Thymus (tissue), 11 donors: ENCODE measurements around the gene DCP1A. TPM values are rescaled to one million over a fixed set of nuclear protein-coding genes. Genes with fewer than 3 reads are reported as not detected.
A peak's percentile ranks its signal among the peaks of the same experiment; 100 is the strongest.
"Not testable (repeated sequence)": the region's sequence is repeated elsewhere in the genome, so short reads cannot be mapped to it uniquely, and the experiment has no call there.

Experiments used
- DNase-seq, 9 donors: peaks; one replicate each; pipeline ENCODE4 v3.0.0-alpha.2; 2013; ENCODE audit warnings: low spot score in 9 of 9, low read depth in 6 of 9, missing footprints in 1 of 9
- H3K27ac ChIP-seq, 2 donors: one replicate each; pipeline ENCODE4 v1.5.1; 2013; ENCODE audit warnings: control low read depth in 1 of 2, low read depth in 1 of 2, low read length in 1 of 2, mild to moderate bottlenecking in 1 of 2, moderate library complexity in 1 of 2
- H3K27me3 ChIP-seq, 2 donors: one replicate each; pipeline ENCODE4 v1.5.1; 2013; ENCODE audit warnings: low read length in 1 of 2; ENCODE audit not compliant: control insufficient read depth in 2 of 2, insufficient read depth in 1 of 2
- H3K36me3 ChIP-seq, 2 donors: one replicate each; pipeline ENCODE4 v1.5.1; 2013; ENCODE audit warnings: low read length in 1 of 2, mild to moderate bottlenecking in 1 of 2, moderate library complexity in 1 of 2; ENCODE audit not compliant: control insufficient read depth in 2 of 2, insufficient read depth in 2 of 2
- H3K4me1 ChIP-seq, 2 donors: one replicate each; pipeline ENCODE4 v1.5.1; 2013; ENCODE audit warnings: low read length in 2 of 2; ENCODE audit not compliant: control insufficient read depth in 2 of 2, insufficient read depth in 2 of 2
- H3K4me3 ChIP-seq, 2 donors: one replicate each; pipeline ENCODE4 v1.5.1; 2013; ENCODE audit warnings: low read length in 2 of 2, control low read depth in 1 of 2, mild to moderate bottlenecking in 1 of 2
- H3K9me3 ChIP-seq, 2 donors: one replicate each; pipeline ENCODE4 v1.5.1; 2013; ENCODE audit warnings: low read length in 1 of 2, mild to moderate bottlenecking in 1 of 2; ENCODE audit not compliant: control insufficient read depth in 2 of 2, insufficient read depth in 1 of 2
- WGBS: extraction: QIAGEN DNeasy Blood & Tissue Kit; methylation state at CpG from one replicate; pipeline ENCODE4 v1.1.7; 2013; 5-methylcytosine and 5-hydroxymethylcytosine counted together
- polyA plus RNA-seq: library from polyadenylated mRNA; stranded (reverse); fragments of 200-250 nt; gene quantifications from one replicate; pipeline ENCODE4 v1.2.3, GENCODE V29; 2013
- total RNA-seq: library from RNA; stranded (reverse); fragments of 120-200 nt; gene quantifications from one replicate; pipeline ENCODE4 v1.2.4, GENCODE V29; 2013
- donor health status: healthy.

The DCP1A gene
- total and polyA plus RNA-seq, 2 donors, result 8.9 to 12.3 TPM

DNA sequence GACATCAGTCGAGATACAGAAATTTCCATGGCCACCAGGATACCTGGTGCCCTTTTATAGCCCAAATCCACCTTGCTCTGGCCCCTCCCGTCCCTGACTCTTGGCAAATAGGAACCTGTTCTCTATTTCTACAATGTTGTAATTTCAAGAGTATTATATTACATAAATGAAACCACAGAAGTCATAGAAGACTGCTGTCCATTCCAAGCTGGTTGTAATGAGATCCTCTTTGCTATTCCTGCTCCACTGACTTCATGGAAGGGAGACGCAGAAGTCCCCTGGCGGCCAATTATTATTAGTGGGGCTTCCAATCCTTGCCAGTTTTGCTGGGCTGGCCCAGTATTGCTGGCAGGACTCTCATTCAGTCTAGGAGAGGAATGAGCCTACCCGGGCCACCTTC lies 26.6 kb downstream of the DCP1A start:
- H3K4me1 ChIP-seq, result no peaks in the 10 kb centered on the region
- no peak for DNase-seq
- no peaks in the 10 kb centered on the region for H3K9me3 ChIP-seq
- H3K27ac ChIP-seq, result no peak overlapping the region
- H3K36me3 ChIP-seq, result peaks cover 7 to 23% of the 10 kb centered on the region in 2 donors
- H3K4me3 ChIP-seq, result no peak overlapping the region
- WGBS, result 94% methylated on average over 5 of the region's 5 CpGs
- H3K27me3 ChIP-seq, result no peaks in the 10 kb centered on the region

DNA sequence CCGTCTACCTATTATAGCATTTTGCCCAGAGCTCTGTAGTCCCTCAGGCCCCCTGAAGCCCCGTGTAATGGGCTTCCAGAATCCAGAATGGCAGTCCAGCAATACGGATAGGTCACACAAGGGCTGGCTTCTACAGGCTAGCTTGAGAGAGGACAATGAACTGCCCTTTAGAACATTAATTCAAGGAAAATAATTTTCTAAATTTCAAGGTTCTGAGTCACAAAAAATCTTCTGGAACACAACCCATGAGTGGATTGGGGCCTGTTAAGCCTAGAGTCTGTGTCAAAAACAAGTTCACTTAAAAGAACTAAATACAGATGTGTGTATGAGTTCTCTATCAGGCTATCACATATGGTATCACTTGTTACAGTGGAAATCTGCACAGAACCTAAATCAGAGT lies 28.8 kb downstream of the DCP1A start:
- Histone ChIP-seq H3K27ac (no peak overlapping the region), H3K9me3 (no peaks in the 10 kb centered on the region), H3K4me3 (no peak overlapping the region), H3K27me3 (no peaks in the 10 kb centered on the region), H3K36me3 (peaks cover 7 to 23% of the 10 kb centered on the region in 2 donors), H3K4me1 (no peaks in the 10 kb centered on the region)
- DNase-seq, result no peak
- 95% methylated on average over 3 of the region's 3 CpGs for WGBS

DNA sequence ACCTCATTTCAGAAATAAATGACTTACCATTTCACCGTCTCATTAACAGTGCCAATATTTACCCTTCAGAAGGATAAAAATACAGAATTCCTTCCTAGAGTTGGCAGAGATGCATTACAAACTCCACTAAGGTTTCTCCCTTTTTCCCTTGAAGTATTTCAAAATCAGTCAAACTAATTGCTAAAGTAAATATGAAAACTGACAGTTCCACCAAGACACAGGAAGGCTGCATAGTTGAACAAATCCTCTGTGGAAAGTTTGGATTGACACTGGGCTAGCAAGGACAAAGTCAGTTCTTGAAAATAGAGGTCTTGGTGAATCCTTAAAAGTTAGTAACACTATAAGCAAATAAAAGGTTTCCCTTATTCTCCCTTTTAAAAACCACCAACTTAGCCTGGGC lies 34.5 kb downstream of the DCP1A start:
- DNase-seq, result no peak
- H3K9me3 ChIP-seq, result no peaks in the 10 kb centered on the region
- H3K27ac ChIP-seq, result no peak overlapping the region
- no peak overlapping the region for H3K4me3 ChIP-seq
- WGBS, result 97% methylated on average over 1 of the region's 1 CpG
- H3K4me1 ChIP-seq, result no peaks in the 10 kb centered on the region
- peaks cover 35 to 51% of the 10 kb centered on the region in 2 donors for H3K36me3 ChIP-seq
- no peaks in the 10 kb centered on the region for H3K27me3 ChIP-seq

GRCh38 chr3:53311882-53312281 lies 35.5 kb downstream of the DCP1A start:
- Histone ChIP-seq H3K27ac (no peak overlapping the region), H3K9me3 (no peaks in the 10 kb centered on the region), H3K36me3 (peaks cover 34 to 43% of the 10 kb centered on the region in 2 donors), H3K4me3 (no peak overlapping the region), H3K4me1 (no peaks in the 10 kb centered on the region), H3K27me3 (no peaks in the 10 kb centered on the region)
- no peak for DNase-seq
- WGBS, result 98% methylated on average over 3 of the region's 3 CpGs

- Histone ChIP-seq H3K9me3 (no peaks in the 10 kb centered on the region), H3K4me1 (no peaks in the 10 kb centered on the region), H3K4me3 (no peak overlapping the region), H3K36me3 (peaks cover 26 to 48% of the 10 kb centered on the region in 2 donors), H3K27ac (no peak overlapping the region), H3K27me3 (no peaks in the 10 kb centered on the region)
- 92% methylated on average over 3 of the region's 3 CpGs for WGBS
- DNase-seq, result no peak
Observed at GRCh38 chr3:53303957-53304356, 43.4 kb downstream of the DCP1A start.

DNA sequence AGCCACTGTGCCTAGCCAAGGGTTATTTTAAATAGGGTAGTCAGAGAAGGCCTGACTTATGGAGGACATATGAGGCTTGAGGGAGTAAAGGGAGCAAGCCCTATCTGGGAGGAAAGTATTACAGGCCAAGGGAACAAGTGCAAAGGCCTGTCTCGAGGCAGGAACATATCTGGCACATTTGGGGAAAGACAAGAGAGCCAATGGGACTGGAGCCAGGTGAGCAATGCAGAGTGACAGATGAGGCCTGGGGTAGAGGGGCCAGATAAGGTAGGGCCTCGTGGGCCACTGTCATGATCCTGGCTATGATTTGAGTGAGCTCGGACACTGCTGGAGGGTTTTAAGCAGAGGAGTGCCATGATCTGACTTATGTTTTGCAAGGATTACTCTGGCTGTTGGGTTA lies 43.8 kb downstream of the DCP1A start:
- WGBS, result 96% methylated on average over 3 of the region's 3 CpGs

DNA sequence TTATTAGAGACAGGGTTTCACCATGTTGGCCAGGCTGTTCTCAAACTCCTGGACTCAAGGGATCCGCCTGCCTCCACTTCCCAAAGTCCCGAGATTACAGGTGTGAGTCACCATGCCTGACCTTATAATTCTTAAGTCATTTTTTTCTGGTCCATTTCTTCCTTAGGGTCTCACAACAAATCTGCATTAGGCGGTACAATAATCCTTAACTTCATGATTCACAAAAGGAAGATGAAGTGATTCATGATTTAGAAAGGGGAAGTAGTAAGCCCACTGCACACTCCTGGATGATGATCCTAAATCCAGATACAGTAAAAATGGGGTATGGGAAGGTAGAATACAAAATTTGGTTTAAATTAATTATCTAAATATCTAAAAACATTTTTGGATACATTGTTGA lies 46.5 kb downstream of the DCP1A start:
- H3K9me3 ChIP-seq, result no peaks in the 10 kb centered on the region
- H3K27me3 ChIP-seq, result no peaks in the 10 kb centered on the region
- H3K4me1 ChIP-seq, result no peaks in the 10 kb centered on the region
- no peak overlapping the region for H3K27ac ChIP-seq
- peaks cover 21 to 41% of the 10 kb centered on the region in 2 donors for H3K36me3 ChIP-seq
- DNase-seq, result no peak
- WGBS, result 96% methylated on average over 3 of the region's 3 CpGs
- no peak overlapping the region for H3K4me3 ChIP-seq

More for the DNA sequence above, 43.8 kb downstream of the DCP1A start:
- peaks cover 27 to 47% of the 10 kb centered on the region in 2 donors for H3K36me3 ChIP-seq
- no peak overlapping the region for H3K4me3 ChIP-seq
- no peaks in the 10 kb centered on the region for H3K4me1 ChIP-seq
- no peaks in the 10 kb centered on the region for H3K27me3 ChIP-seq
- no peaks in the 10 kb centered on the region for H3K9me3 ChIP-seq
- DNase-seq, result no peak
- H3K27ac ChIP-seq, result no peak overlapping the region

DNA sequence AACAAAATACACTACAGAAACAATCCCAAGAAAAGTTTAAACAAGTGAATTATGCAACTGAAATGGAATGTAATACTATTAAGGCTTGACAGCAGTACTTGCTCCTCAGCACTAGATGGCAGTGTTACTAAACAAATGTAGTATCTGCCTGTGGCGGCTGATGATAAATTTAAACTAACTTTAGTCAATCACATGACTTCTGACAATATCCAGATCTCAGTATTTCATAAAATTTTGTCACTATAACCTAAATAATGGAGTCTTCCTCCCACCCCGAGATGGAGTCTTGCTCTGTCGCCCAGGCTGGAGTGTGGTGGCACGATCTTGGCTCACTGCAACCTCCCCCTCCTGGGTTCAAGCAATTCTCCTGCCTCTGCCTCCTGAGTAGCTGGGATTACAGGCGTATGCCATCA lies 47.7 kb downstream of the DCP1A start:
- DNase-seq, result peak in 7 of 9 donors; percentile 9 to 55 (median 12)
- not testable (repeated sequence) for H3K27me3 ChIP-seq, H3K27ac ChIP-seq, H3K9me3 ChIP-seq, H3K4me3 ChIP-seq, H3K4me1 ChIP-seq
- WGBS, result 64% methylated on average over 5 of the region's 5 CpGs
- peaks cover 23 to 40% of the 10 kb centered on the region in 2 donors for H3K36me3 ChIP-seq

DNA sequence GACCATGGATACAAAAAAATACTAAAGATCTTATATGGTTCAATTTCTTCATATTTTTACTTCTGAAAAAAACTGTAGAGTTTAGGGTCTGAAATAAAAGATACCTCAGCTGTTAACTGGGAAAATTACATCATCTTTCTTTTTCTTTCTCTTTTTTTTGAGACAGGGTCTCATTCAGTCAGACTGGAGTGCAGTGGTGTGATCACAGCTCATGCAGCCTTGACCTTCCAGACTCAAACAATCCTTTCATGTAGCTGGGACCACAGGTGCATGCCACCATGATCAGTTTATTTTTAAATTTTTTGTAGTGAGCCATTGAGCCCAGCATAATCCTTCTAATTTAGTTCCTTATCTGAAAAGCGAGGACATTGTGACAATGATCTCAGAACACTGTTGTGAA lies 51.9 kb downstream of the DCP1A start:
- Histone ChIP-seq H3K9me3 (no peaks in the 10 kb centered on the region), H3K27me3 (no peaks in the 10 kb centered on the region), H3K27ac (no peak overlapping the region), H3K4me1 (no peaks in the 10 kb centered on the region), H3K4me3 (no peak overlapping the region), H3K36me3 (peaks cover 32 to 38% of the 10 kb centered on the region in 2 donors)
- WGBS, result 99% methylated on average over 1 of the region's 1 CpG
- no peak for DNase-seq

DNA sequence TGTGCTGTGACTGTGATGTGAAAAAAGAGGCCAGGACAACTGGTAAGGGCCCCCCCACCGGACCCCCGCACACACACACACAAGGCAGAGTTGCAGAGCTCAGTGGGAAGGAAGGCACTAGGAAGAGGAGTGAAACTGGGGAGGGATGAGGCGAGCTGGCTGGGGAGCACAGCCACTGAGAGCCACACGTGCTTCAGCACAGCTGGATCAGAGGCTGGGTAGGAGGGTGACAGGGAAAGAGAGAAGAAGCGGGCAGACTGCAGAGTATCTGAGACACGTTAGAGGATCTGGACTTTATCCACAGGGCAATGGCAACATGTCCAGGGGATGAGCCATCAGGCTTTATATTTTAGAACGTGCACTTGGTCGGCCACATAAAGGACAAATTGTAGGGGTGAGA lies 53.5 kb downstream of the DCP1A start:
- WGBS, result 98% methylated on average over 8 of the region's 8 CpGs
- Histone ChIP-seq H3K4me1 (no peaks in the 10 kb centered on the region), H3K4me3 (no peak overlapping the region), H3K9me3 (no peaks in the 10 kb centered on the region), H3K27me3 (no peaks in the 10 kb centered on the region), H3K27ac (no peak overlapping the region), H3K36me3 (peaks cover 35 to 38% of the 10 kb centered on the region in 2 donors)
- no peak for DNase-seq
